ENCODE measurements around the gene USP36.

USP36 gene

DNA sequence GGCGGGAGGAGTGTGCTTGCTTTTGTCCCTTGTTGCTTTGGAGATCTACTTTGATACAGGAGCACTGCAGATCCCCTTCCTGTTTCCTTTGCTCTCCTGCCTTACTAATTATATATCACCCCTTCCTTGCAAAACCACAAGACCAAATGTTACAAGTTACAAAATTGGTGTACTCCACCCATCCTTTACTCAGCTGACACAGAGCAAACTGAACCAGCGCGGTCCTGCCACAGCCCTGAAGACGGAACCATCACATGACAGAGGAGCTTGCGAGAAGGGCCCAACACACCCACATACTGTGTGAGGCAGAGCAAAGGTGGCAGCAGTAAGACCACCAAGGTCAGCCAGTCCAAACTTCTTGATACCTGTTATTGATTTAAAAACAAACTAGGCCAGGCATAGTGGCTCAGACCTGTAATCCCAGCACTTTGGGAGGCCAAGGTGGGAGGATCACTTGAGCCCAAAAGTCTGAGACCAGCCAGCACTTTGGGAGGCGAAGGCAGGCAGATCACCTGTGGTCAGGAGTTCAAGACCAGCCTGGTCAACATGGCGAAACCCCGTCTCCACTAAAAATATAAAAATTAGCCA, 91.8 kb downstream of the USP36 start:
- Histone ChIP-seq H3K4me3 (no peak overlapping the region), H3K27ac (peak overlapping the region; percentile 51 to 81)
- TF ChIP-seq, protein P1, sequence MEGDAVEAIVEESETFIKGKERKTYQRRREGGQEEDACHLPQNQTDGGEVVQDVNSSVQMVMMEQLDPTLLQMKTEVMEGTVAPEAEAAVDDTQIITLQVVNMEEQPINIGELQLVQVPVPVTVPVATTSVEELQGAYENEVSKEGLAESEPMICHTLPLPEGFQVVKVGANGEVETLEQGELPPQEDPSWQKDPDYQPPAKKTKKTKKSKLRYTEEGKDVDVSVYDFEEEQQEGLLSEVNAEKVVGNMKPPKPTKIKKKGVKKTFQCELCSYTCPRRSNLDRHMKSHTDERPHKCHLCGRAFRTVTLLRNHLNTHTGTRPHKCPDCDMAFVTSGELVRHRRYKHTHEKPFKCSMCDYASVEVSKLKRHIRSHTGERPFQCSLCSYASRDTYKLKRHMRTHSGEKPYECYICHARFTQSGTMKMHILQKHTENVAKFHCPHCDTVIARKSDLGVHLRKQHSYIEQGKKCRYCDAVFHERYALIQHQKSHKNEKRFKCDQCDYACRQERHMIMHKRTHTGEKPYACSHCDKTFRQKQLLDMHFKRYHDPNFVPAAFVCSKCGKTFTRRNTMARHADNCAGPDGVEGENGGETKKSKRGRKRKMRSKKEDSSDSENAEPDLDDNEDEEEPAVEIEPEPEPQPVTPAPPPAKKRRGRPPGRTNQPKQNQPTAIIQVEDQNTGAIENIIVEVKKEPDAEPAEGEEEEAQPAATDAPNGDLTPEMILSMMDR (IDR thresholded peaks at IDR 0.05): no peak
- no peak for DNase-seq (ENCODE audit: low spot score)

DNA sequence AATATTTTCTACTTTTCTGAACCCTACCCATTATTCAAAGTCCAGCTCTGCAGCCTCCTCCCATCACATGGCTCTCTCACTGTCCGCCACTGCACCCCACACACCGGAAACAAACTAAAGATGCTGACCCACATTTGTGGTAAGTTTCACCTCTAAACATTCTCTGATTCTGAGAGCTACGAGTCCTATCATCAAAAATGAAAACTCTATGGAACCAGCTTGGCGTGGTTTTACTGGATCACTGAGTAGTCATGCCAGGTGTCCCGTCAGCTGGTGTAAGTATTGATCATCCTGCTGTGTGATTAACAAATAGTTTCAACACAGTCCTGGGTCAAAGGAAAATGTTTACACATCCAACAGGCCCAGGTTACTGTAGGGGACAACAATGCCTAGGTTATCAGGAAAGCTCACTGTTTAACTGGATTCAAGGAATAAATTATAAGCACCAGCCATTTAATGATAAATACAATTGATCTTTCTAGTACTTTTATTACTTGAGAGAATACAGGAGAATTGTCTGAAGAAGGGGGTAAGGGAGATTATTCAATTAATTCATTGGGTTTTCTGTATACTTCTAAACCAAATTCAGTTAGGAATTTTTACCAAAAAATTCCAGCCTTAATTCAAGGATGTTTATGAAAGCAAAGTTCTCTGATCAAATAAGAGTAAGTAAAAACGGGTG, 92.4 kb downstream of the USP36 start:
- no peak for DNase-seq (ENCODE audit: low spot score)
- Histone ChIP-seq H3K4me3 (no peak overlapping the region), H3K27ac (peak overlapping the region; percentile 39 to 81)

DNA sequence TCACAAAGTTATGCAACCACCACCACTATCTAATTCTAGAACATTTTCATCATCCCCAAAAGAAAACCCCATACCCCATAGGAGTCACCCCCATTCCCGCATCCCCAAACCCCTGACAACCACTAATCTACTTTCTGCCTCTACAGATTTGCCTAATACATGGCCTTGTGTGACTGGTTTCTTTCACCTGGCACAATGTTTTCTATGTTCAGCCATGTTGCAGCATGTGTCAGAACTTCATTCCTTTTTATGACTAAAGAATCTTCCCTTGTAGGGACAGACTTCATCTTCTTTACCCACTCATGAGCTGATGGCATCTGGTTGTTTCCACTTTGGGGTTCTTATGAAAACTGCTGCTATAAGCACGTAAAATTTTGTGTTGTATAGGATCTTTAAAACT, 93.1 kb downstream of the USP36 start:
- TF ChIP-seq, protein P1 (IDR thresholded peaks at IDR 0.05): no peak
- Histone ChIP-seq H3K4me3 (no peak overlapping the region), H3K27ac (peak overlapping the region in 1 of 2 donors; percentile 55)
- DNase-seq (ENCODE audit: low spot score): no peak

More for the DNA sequence above, 92.4 kb downstream of the USP36 start:
- TF ChIP-seq, protein P1 (IDR thresholded peaks at IDR 0.05): no peak

DNA sequence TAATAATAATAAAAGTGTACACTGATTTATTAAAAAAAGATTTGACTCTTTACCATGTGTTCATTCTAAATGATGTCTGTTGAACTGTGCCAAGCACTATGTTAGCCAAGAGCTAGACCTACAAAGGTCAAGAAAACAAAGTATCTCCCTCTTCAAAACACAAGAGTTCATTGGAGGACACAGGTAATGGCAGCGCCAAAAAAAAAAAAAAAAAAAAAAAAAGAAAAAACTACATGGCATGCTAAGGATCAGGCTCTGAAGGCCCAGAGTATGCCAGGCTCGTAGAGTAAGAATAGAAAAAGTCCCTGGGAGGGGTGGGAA, 93.7 kb downstream of the USP36 start:
- peak overlapping the region in 1 of 2 donors; percentile 55 for H3K27ac ChIP-seq
- DNase-seq (ENCODE audit: low spot score): no peak
- TF ChIP-seq, protein P1 (IDR thresholded peaks at IDR 0.05): no peak
- no peak overlapping the region for H3K4me3 ChIP-seq

DNA sequence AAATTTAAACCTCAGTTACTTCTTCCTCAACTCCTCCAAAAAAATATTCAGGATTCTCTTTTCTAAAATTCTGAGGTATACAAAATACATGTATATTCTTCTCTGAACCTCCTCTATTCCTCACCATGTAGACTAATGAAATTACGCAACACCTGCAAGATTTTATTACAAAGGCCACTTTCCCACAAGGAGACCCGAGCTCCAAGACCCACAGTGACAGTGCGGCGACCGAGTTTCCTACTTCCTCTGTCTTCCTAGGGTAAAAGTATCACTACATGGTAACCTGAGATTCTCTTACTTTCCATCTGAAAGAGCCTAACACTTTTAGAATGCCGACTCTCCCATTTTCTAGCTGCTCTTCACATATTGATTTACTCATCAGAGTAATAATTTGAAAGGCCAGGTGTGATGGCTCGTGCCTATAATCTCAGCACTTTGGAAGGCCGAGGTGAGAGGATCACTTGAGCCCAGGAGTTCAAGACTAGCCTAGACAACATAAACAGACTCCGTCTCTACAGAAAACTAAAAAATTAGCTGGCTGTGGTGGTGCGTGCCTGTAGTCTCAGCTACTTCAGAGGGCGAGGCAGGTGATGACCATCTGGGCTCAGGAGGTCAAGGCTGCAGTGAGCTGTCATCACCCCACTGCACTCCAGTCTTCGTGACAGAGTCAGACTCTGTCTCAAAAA, 94.2 kb downstream of the USP36 start:
- DNase-seq (ENCODE audit: low spot score): no peak
- Histone ChIP-seq H3K27ac (no peak overlapping the region), H3K4me3 (no peak overlapping the region)
- TF ChIP-seq, protein P1 (IDR thresholded peaks at IDR 0.05): no peak

All from coronary artery (tissue), 2 donors.